ENCODE measurements around the gene SFI1.
"Not testable (repeated sequence)": the region's sequence is repeated elsewhere in the genome, so short reads cannot be mapped to it uniquely, and the experiment has no call there.

The SFI1 gene

GRCh38 chr22:31550871-31551370, 54.6 kb downstream of the SFI1 start:
- no peak for DNase-seq (ENCODE audit: low read depth)

GRCh38 chr22:31556627-31557203, 60.4 kb downstream of the SFI1 start:
- DNase-seq (ENCODE audit: low read depth), result no peak

GRCh38 chr22:31558546-31558945, 62.2 kb downstream of the SFI1 start:
- DNase-seq (ENCODE audit: low read depth), result peak; percentile 18

GRCh38 chr22:31561238-31561887, 65.0 kb downstream of the SFI1 start:
- DNase-seq (ENCODE audit: low read depth), result peak; percentile 58

GRCh38 chr22:31561970-31562369, 65.6 kb downstream of the SFI1 start:
- DNase-seq (ENCODE audit: low read depth), result no peak

GRCh38 chr22:31566484-31566883, 70.1 kb downstream of the SFI1 start:
- no peak for DNase-seq (ENCODE audit: low read depth)

- DNase-seq (ENCODE audit: low read depth), result no peak
Observed at GRCh38 chr22:31567196-31567595, 70.9 kb downstream of the SFI1 start.

GRCh38 chr22:31567702-31568101, 71.4 kb downstream of the SFI1 start:
- no peak for DNase-seq (ENCODE audit: low read depth)

- no peak for DNase-seq (ENCODE audit: low read depth)
Observed at GRCh38 chr22:31569126-31569525, 72.8 kb downstream of the SFI1 start.

- DNase-seq (ENCODE audit: low read depth), result no peak
Observed at GRCh38 chr22:31572939-31573338, 76.6 kb downstream of the SFI1 start.

- DNase-seq (ENCODE audit: low read depth), result no peak
Observed at GRCh38 chr22:31574055-31574670, 77.8 kb downstream of the SFI1 start.

- DNase-seq (ENCODE audit: low read depth), result no peak
Observed at GRCh38 chr22:31575190-31575589, 78.9 kb downstream of the SFI1 start.

GRCh38 chr22:31577711-31578110, 81.4 kb downstream of the SFI1 start:
- DNase-seq (ENCODE audit: low read depth), result no peak

GRCh38 chr22:31578171-31578570, 81.8 kb downstream of the SFI1 start:
- DNase-seq (ENCODE audit: low read depth), result no peak

GRCh38 chr22:31579835-31580242, 83.5 kb downstream of the SFI1 start:
- no peak for DNase-seq (ENCODE audit: low read depth)

- no peak for DNase-seq (ENCODE audit: low read depth)
Observed at GRCh38 chr22:31583861-31584485, 87.6 kb downstream of the SFI1 start.

- no peak for DNase-seq (ENCODE audit: low read depth)
Observed at GRCh38 chr22:31584804-31585160, 88.4 kb downstream of the SFI1 start.

GRCh38 chr22:31585161-31585859, 89.0 kb downstream of the SFI1 start:
- DNase-seq (ENCODE audit: low read depth), result no peak

- DNase-seq (ENCODE audit: low read depth), result no peak
Observed at GRCh38 chr22:31586137-31586920, 90.0 kb downstream of the SFI1 start.

GRCh38 chr22:31588970-31589675, 92.8 kb downstream of the SFI1 start:
- DNase-seq (ENCODE audit: low read depth), result no peak

- not testable (repeated sequence) for DNase-seq (ENCODE audit: low read depth)
Observed at GRCh38 chr22:31590161-31590560, 93.8 kb downstream of the SFI1 start.
